ENCODE data around the gene PIP5K1B.
A peak's percentile ranks its signal among the peaks of the same experiment; 100 is the strongest.

The PIP5K1B gene

GRCh38 chr9:68975365-68976043 is 270.5 kb downstream of the PIP5K1B start:
- no peak for TF ChIP-seq CTCF (IDR thresholded peaks at IDR 0.05; ENCODE audit: insufficient read depth, low read depth, low read length, missing control alignments)
- DNase-seq (ENCODE audit: low read depth), result no peak
- no peak overlapping the region for H3K4me3 ChIP-seq (ENCODE audit: low read depth, low read length)

- DNase-seq (ENCODE audit: low read depth), result peak; percentile 24
- no peak for TF ChIP-seq CTCF (IDR thresholded peaks at IDR 0.05; ENCODE audit: insufficient read depth, low read depth, low read length, missing control alignments)
Observed at GRCh38 chr9:68978066-68978465, 273.0 kb downstream of the PIP5K1B start.

GRCh38 chr9:68978501-68978900 is 273.5 kb downstream of the PIP5K1B start:
- TF ChIP-seq CTCF (IDR thresholded peaks at IDR 0.05; ENCODE audit: insufficient read depth, low read depth, low read length, missing control alignments), result no peak
- DNase-seq (ENCODE audit: low read depth), result no peak
- H3K4me3 ChIP-seq (ENCODE audit: low read depth, low read length), result no peak overlapping the region

More at GRCh38 chr9:68978066-68978465, 273.0 kb downstream of the PIP5K1B start:
- H3K4me3 ChIP-seq (ENCODE audit: low read depth, low read length), result no peak overlapping the region

GRCh38 chr9:68979538-68980314 is 274.7 kb downstream of the PIP5K1B start:
- no peak overlapping the region for H3K4me3 ChIP-seq (ENCODE audit: low read depth, low read length)
- TF ChIP-seq CTCF (IDR thresholded peaks at IDR 0.05; ENCODE audit: insufficient read depth, low read depth, low read length, missing control alignments), result no peak
- DNase-seq (ENCODE audit: low read depth), result peak; percentile 51

GRCh38 chr9:68980341-68980914 is 275.4 kb downstream of the PIP5K1B start:
- TF ChIP-seq CTCF (IDR thresholded peaks at IDR 0.05; ENCODE audit: insufficient read depth, low read depth, low read length, missing control alignments), result no peak
- DNase-seq (ENCODE audit: low read depth), result no peak
- no peak overlapping the region for H3K4me3 ChIP-seq (ENCODE audit: low read depth, low read length)

GRCh38 chr9:68981789-68982188 is 276.7 kb downstream of the PIP5K1B start:
- peak overlapping the region; percentile 13; the same call in 1 of the 2 replicates for H3K4me3 ChIP-seq (ENCODE audit: low read depth, low read length)
- TF ChIP-seq CTCF (IDR thresholded peaks at IDR 0.05; ENCODE audit: insufficient read depth, low read depth, low read length, missing control alignments), result no peak
- DNase-seq (ENCODE audit: low read depth), result peak; percentile 84

All from GM12865 (cell line).